GM21737 (cell line): ENCODE measurements around the gene ME3.
"Not testable (repeated sequence)": the region's sequence is repeated elsewhere in the genome, so short reads cannot be mapped to it uniquely, and the experiment has no call there.

ENCODE experiments used
- ATAC-seq: cut with Tn5 transposase; IDR thresholded peaks from one replicate; pipeline ENCODE4 v1.9.1; 2021; ENCODE audit warnings: mild to moderate bottlenecking, moderate library complexity; ENCODE audit not compliant: unreplicated experiment

ME3 gene

GRCh38 chr11:86666193-86666592 lies 6.2 kb downstream of the ME3 start:
- no peak for ATAC-seq

- ATAC-seq, result no peak
These were observed 7.5 kb downstream of the ME3 start for GRCh38 chr11:86664930-86665329.

GRCh38 chr11:86663761-86664160 lies 8.7 kb downstream of the ME3 start:
- no peak for ATAC-seq

- ATAC-seq, result no peak
These were observed 9.1 kb downstream of the ME3 start for GRCh38 chr11:86663291-86663690.

- no peak for ATAC-seq
These were observed 11.7 kb downstream of the ME3 start for GRCh38 chr11:86660736-86661135.

GRCh38 chr11:86660088-86660487 lies 12.3 kb downstream of the ME3 start:
- no peak for ATAC-seq

GRCh38 chr11:86658534-86658933 lies 13.9 kb downstream of the ME3 start:
- ATAC-seq, result no peak

- ATAC-seq, result not testable (repeated sequence)
These were observed 27.2 kb downstream of the ME3 start for GRCh38 chr11:86645212-86645611.

- ATAC-seq, result no peak
These were observed 28.1 kb downstream of the ME3 start for GRCh38 chr11:86644291-86644690.

GRCh38 chr11:86641537-86642261 lies 30.7 kb downstream of the ME3 start:
- no peak for ATAC-seq

- no peak for ATAC-seq
These were observed 33.3 kb downstream of the ME3 start for GRCh38 chr11:86639137-86639536.

GRCh38 chr11:86638673-86639072 lies 33.7 kb downstream of the ME3 start:
- no peak for ATAC-seq

- ATAC-seq, result no peak
These were observed 34.4 kb downstream of the ME3 start for GRCh38 chr11:86637988-86638387.

- no peak for ATAC-seq
These were observed 36.1 kb downstream of the ME3 start for GRCh38 chr11:86636275-86636674.

GRCh38 chr11:86632499-86633269 lies 39.7 kb downstream of the ME3 start:
- ATAC-seq, result no peak

- no peak for ATAC-seq
These were observed 42.0 kb downstream of the ME3 start for GRCh38 chr11:86630229-86630981.

- no peak for ATAC-seq
These were observed 43.2 kb downstream of the ME3 start for GRCh38 chr11:86629045-86629706.

GRCh38 chr11:86627776-86628455 lies 44.5 kb downstream of the ME3 start:
- ATAC-seq, result no peak

- ATAC-seq, result no peak
These were observed 46.4 kb downstream of the ME3 start for GRCh38 chr11:86625981-86626380.

- ATAC-seq, result no peak
These were observed 46.9 kb downstream of the ME3 start for GRCh38 chr11:86625544-86625943.

- ATAC-seq, result no peak
These were observed 48.0 kb downstream of the ME3 start for GRCh38 chr11:86624366-86624765.
